GM23338 (cell line): ENCODE data around the gene STAT3. TPM values are rescaled to one million over a fixed set of nuclear protein-coding genes. Genes with fewer than 3 reads are reported as not detected.
A peak's percentile ranks its signal among the peaks of the same experiment; 100 is the strongest.

Experiments
- ATAC-seq: fragments of 200-7000 bp; cut with Tn5 transposase; 3 replicates; pipeline ENCODE4 v1.9.1; 2020
- DNase-seq: peaks from one replicate; pipeline ENCODE4 v3.0.0-alpha.2; 2015; ENCODE audit warnings: low spot score
- H2AFZ ChIP-seq: fragments of 200-600 bp; sonication (generic); 2 replicates; pipeline ENCODE4 v1.8.0; 2016; ENCODE audit warnings: antibody characterized with exemption, mild to moderate bottlenecking, moderate library complexity
- H3F3A ChIP-seq: fragments of 200-600 bp; sonication (generic); replicated peaks from 2 replicates; pipeline ENCODE4 v1.8.0; 2017; ENCODE audit warnings: antibody characterized with exemption, mixed run types, low read depth
- H3K27ac ChIP-seq: fragments of 200-600 bp; sonication (generic); 2 replicates; pipeline ENCODE4 v1.6.1; 2016; ENCODE audit warnings: low read depth
- H3K27me3 ChIP-seq: fragments of 200-600 bp; sonication (generic); 2 replicates; pipeline ENCODE4 v1.8.0; 2016; ENCODE audit warnings: mild to moderate bottlenecking, mixed run types, moderate library complexity; ENCODE audit not compliant: insufficient read depth
- H3K36me3 ChIP-seq: fragments of 200-600 bp; sonication (generic); 2 replicates; pipeline ENCODE4 v1.8.0; 2016; ENCODE audit warnings: mild to moderate bottlenecking; ENCODE audit not compliant: insufficient read depth
- H3K4me1 ChIP-seq: fragments of 200-600 bp; sonication (generic); 2 replicates; pipeline ENCODE4 v1.8.0; 2016; ENCODE audit warnings: mild to moderate bottlenecking, moderate library complexity; ENCODE audit not compliant: insufficient read depth
- H3K4me2 ChIP-seq: fragments of 200-600 bp; sonication (generic); 2 replicates; pipeline ENCODE4 v1.7.1; 2017; ENCODE audit warnings: mixed run types
- H3K4me3 ChIP-seq: fragments of 200-600 bp; sonication (generic); 2 replicates; pipeline ENCODE4 v1.6.1; 2016; ENCODE audit warnings: mixed run types
- H3K79me2 ChIP-seq: fragments of 200-600 bp; sonication (generic); replicated peaks from 2 replicates; pipeline ENCODE4 v1.8.0; 2017; ENCODE audit warnings: mild to moderate bottlenecking; ENCODE audit not compliant: insufficient read depth
- H3K9me2 ChIP-seq: fragments of 200-600 bp; sonication (generic); 2 replicates; pipeline ENCODE4 v1.8.0; 2017; ENCODE audit not compliant: insufficient read depth
- H4K20me1 ChIP-seq: fragments of 200-600 bp; sonication (generic); replicated peaks from 2 replicates; pipeline ENCODE4 v1.8.0; 2017; ENCODE audit warnings: mild to moderate bottlenecking; ENCODE audit not compliant: insufficient read depth
- H3K27ac Mint-ChIP-seq: 2 replicates; pipeline ENCODE4 v1.8.0; 2020; ENCODE audit warnings: inconsistent platforms, mild to moderate bottlenecking, moderate library complexity, mixed read lengths
- H3K27me3 Mint-ChIP-seq: 3 replicates; pipeline ENCODE4 v1.8.0; 2022; ENCODE audit warnings: low read depth, mild to moderate bottlenecking, moderate library complexity, mixed read lengths, inconsistent platforms; ENCODE audit not compliant: insufficient read depth, poor library complexity
- H3K36me3 Mint-ChIP-seq: 3 replicates; pipeline ENCODE4 v1.8.0; 2021; ENCODE audit warnings: low read depth, mild to moderate bottlenecking, inconsistent platforms, moderate library complexity, mixed read lengths
- H3K4me1 Mint-ChIP-seq: 3 replicates; pipeline ENCODE4 v1.8.0; 2020; ENCODE audit warnings: mild to moderate bottlenecking, inconsistent platforms, mixed read lengths
- H3K4me3 Mint-ChIP-seq: 3 replicates; pipeline ENCODE4 v1.8.0; 2021; ENCODE audit warnings: moderate library complexity, mild to moderate bottlenecking, inconsistent platforms, mixed read lengths
- H3K9me3 Mint-ChIP-seq: 3 replicates; pipeline ENCODE4 v1.8.0; 2020; ENCODE audit warnings: moderate library complexity, mild to moderate bottlenecking, inconsistent platforms, mixed read lengths
- CREB1 ChIP-seq: fragments of 250-450 bp; sonication (Bioruptor Pico); IDR thresholded peaks from 2 replicates; pipeline ENCODE4 v1.5.0; 2020; ENCODE audit warnings: low read depth, mild to moderate bottlenecking, moderate library complexity
- CTCF ChIP-seq, 2 experiments: fragments of 200-600 bp in 1 of 2; sonication (generic) in 1 of 2; conservative IDR thresholded peaks; 2 replicates each; pipeline versions ENCODE4 v1.5.1 to v1.6.1; 2016 to 2017; ENCODE audit warnings: antibody characterized with exemption in 2 of 2, low read depth in 2 of 2, mild to moderate bottlenecking in 2 of 2, moderate library complexity in 1 of 2
- EZH2 ChIP-seq: fragments of 200-600 bp; sonication (generic); IDR thresholded peaks from one replicate; pipeline ENCODE4 v1.8.0; 2017; ENCODE audit warnings: antibody characterized with exemption, mild to moderate bottlenecking, low read depth; ENCODE audit not compliant: unreplicated experiment
- JUNB ChIP-seq: IDR thresholded peaks from one replicate; pipeline ENCODE4 v1.6.1; 2016; ENCODE audit warnings: antibody characterized with exemption; ENCODE audit not compliant: unreplicated experiment
- NANOG ChIP-seq: IDR thresholded peaks from 2 replicates; pipeline ENCODE4 v1.6.1; 2016; ENCODE audit warnings: antibody characterized with exemption, borderline replicate concordance
- POLR2AphosphoS5 ChIP-seq: IDR thresholded peaks from 2 replicates; pipeline ENCODE4 v1.6.1; 2016; ENCODE audit warnings: antibody characterized with exemption, low read depth
- STAT1 ChIP-seq: IDR thresholded peaks from one replicate; pipeline ENCODE4 v1.6.1; 2016; ENCODE audit warnings: antibody characterized with exemption; ENCODE audit not compliant: unreplicated experiment
- ZNF114 ChIP-seq: fragments of 250-450 bp; sonication (Bioruptor Pico); IDR thresholded peaks from 2 replicates; pipeline ENCODE4 v1.5.0; 2020; ENCODE audit warnings: mild to moderate bottlenecking, moderate library complexity
- ZNF331 ChIP-seq: fragments of 250-450 bp; sonication (Bioruptor Pico); IDR thresholded peaks from 2 replicates; pipeline ENCODE4 v1.5.0; 2020; ENCODE audit warnings: low read depth, mild to moderate bottlenecking, moderate library complexity
- ZNF462 ChIP-seq: fragments of 250-450 bp; sonication (Bioruptor Pico); IDR thresholded peaks from 2 replicates; pipeline ENCODE4 v1.5.0; 2020; ENCODE audit warnings: mild to moderate bottlenecking, moderate library complexity
- polyA plus RNA-seq: library from polyadenylated mRNA; unstranded; fragments of >200 nt; fragmentation: Nextera tagmentation; extraction: Ambion mirVana; gene quantifications from 2 replicates; pipeline ENCODE4 v1.2.1, GENCODE V29; 2016
- total RNA-seq: library from RNA; depleted of rRNA; stranded (reverse); fragments of >200 nt; shearing (Covaris generic); gene quantifications from 2 replicates; pipeline ENCODE4 v1.2.3, GENCODE V29; 2014

STAT3 gene
- total and polyA plus RNA-seq, 2 experiments from 2014 or later: 49.5 to 78.0 TPM

GRCh38 chr17:42322382-42323267 is 65.6 kb downstream of the STAT3 start:
- ATAC-seq: peak; percentile 98
- no peaks in the 10 kb centered on the region for H3K9me2 ChIP-seq
- H3K36me3 ChIP-seq: peaks cover 19% of the 10 kb centered on the region
- H3K4me3 ChIP-seq: no peak overlapping the region
- TF ChIP-seq NANOG (no peak), EZH2 (no peak), CTCF (conservative IDR thresholded peaks at IDR 0.05; ENCODE audit: low read depth in 2 of 2) (peak; percentile 100), CREB1 (CRISPR knock-in tag) (0 out of 2 replicates have a peak, but pooled peaks have one; percentile 11)
- H2AFZ ChIP-seq: no peak overlapping the region
- peaks cover 13% of the 10 kb centered on the region for H3F3A ChIP-seq
- no peaks in the 10 kb centered on the region for H3K79me2 ChIP-seq
- H3K36me3 Mint-ChIP-seq: peaks cover 77% of the 10 kb centered on the region
- H3K27ac Mint-ChIP-seq: no peak overlapping the region
- DNase-seq: peak; percentile 98
- no peaks in the 10 kb centered on the region for H4K20me1 ChIP-seq
- no peaks in the 10 kb centered on the region for H3K27me3 Mint-ChIP-seq
- no peak overlapping the region for H3K4me3 Mint-ChIP-seq
- H3K27ac ChIP-seq: peak overlapping the region; percentile 67; the same call in 1 of the 2 replicates
- H3K4me2 ChIP-seq: no peak overlapping the region
- H3K9me3 Mint-ChIP-seq: no peaks in the 10 kb centered on the region; the same call in 2 of the 3 replicates
- peaks cover 17% of the 10 kb centered on the region for H3K4me1 Mint-ChIP-seq
- peaks cover 9% of the 10 kb centered on the region; the same call in 1 of the 2 replicates for H3K4me1 ChIP-seq
- no peaks in the 10 kb centered on the region for H3K27me3 ChIP-seq

GRCh38 chr17:42321555-42321954 is 66.7 kb downstream of the STAT3 start:
- no peak for TF ChIP-seq ZNF114
- no peak for TF ChIP-seq JUNB
- no peak for TF ChIP-seq ZNF462 (CRISPR knock-in tag)
- no peak for TF ChIP-seq NANOG
- TF ChIP-seq STAT1: no peak
- no peak for TF ChIP-seq POLR2AphosphoS5
- no peak for TF ChIP-seq ZNF331 (CRISPR knock-in tag)
- no peak for TF ChIP-seq CREB1 (CRISPR knock-in tag)
- Histone ChIP-seq H3K9me2 (no peaks in the 10 kb centered on the region), H3K79me2 (no peaks in the 10 kb centered on the region), H4K20me1 (no peaks in the 10 kb centered on the region), H3K27ac (no peak overlapping the region), H3K4me2 (no peak overlapping the region), H3K36me3 (peaks cover 21% of the 10 kb centered on the region), H2AFZ (no peak overlapping the region), H3F3A (peaks cover 18% of the 10 kb centered on the region), H3K27me3 (no peaks in the 10 kb centered on the region), H3K4me1 (peaks cover 5% of the 10 kb centered on the region; the same call in 1 of the 2 replicates), H3K4me3 (no peak overlapping the region)
- H3K4me1 Mint-ChIP-seq: peaks cover 15% of the 10 kb centered on the region
- no peak for DNase-seq
- ATAC-seq: no peak
- H3K27ac Mint-ChIP-seq: no peak overlapping the region
- peaks cover 2% of the 10 kb centered on the region for H3K27me3 Mint-ChIP-seq
- H3K9me3 Mint-ChIP-seq: no peaks in the 10 kb centered on the region; the same call in 2 of the 3 replicates
- no peak overlapping the region for H3K4me3 Mint-ChIP-seq
- peaks cover 75% of the 10 kb centered on the region for H3K36me3 Mint-ChIP-seq
